Lower leg skin (tissue), 3 donors: ENCODE results near the gene NHLRC3.

ENCODE experiments used
- POLR2A ChIP-seq, 2 donors: fragments of 450-650 bp; IDR thresholded peaks; one replicate each; pipeline ENCODE4 v1.6.1; 2016 to 2017; ENCODE audit warnings: antibody characterized with exemption in 2 of 2, mild to moderate bottlenecking in 1 of 2, moderate library complexity in 1 of 2
- TF ChIP-seq, protein P1 (sequence below), 3 donors: fragments of 450-650 bp; IDR thresholded peaks; one replicate each; pipeline ENCODE4 v1.5.1; 2016; ENCODE audit warnings: antibody characterized with exemption in 3 of 3, mild to moderate bottlenecking in 3 of 3, moderate library complexity in 2 of 3

DNA sequence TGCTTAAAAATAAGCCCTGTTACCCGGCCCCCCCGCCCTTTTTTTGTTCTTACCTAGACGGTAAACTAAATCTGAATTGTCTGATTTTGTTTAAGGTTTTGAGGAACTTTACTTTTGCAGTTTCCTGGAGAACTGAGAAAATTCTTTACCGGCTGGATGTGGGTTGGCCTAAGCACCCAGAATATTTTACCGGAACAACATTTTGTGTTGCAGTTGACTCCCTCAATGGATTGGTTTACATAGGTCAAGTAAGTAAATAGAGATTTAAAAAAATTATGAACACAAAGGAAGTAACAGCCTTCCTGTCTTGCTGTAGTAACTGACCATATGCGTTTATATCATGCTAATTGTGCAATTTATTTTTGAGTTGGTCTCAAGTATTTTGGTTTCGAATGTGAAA, 785 bp downstream of the NHLRC3 start:
- TF ChIP-seq, protein P1, sequence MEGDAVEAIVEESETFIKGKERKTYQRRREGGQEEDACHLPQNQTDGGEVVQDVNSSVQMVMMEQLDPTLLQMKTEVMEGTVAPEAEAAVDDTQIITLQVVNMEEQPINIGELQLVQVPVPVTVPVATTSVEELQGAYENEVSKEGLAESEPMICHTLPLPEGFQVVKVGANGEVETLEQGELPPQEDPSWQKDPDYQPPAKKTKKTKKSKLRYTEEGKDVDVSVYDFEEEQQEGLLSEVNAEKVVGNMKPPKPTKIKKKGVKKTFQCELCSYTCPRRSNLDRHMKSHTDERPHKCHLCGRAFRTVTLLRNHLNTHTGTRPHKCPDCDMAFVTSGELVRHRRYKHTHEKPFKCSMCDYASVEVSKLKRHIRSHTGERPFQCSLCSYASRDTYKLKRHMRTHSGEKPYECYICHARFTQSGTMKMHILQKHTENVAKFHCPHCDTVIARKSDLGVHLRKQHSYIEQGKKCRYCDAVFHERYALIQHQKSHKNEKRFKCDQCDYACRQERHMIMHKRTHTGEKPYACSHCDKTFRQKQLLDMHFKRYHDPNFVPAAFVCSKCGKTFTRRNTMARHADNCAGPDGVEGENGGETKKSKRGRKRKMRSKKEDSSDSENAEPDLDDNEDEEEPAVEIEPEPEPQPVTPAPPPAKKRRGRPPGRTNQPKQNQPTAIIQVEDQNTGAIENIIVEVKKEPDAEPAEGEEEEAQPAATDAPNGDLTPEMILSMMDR (IDR thresholded peaks at IDR 0.05), result no peak
- TF ChIP-seq POLR2A (IDR thresholded peaks at IDR 0.05), result no peak
